ENCODE data around the gene SIGLEC11. TPM values are rescaled to one million over a fixed set of nuclear protein-coding genes. Genes with fewer than 3 reads are reported as not detected.
A peak's percentile ranks its signal among the peaks of the same experiment; 100 is the strongest.

The SIGLEC11 gene
- total RNA-seq, 1 donor from 2014 or later, result 0.55 TPM

GRCh38 chr19:49937750-49938381 lies 23.1 kb downstream of the SIGLEC11 start:
- Histone ChIP-seq H3K9me3 (replicated peaks) (no peaks in the 10 kb centered on the region), H3K27ac (replicated peaks) (no peak overlapping the region), H3K36me3 (no peaks in the 10 kb centered on the region), H3K4me3 (peak overlapping the region; percentile 34), H3K4me1 (peaks cover 4% of the 10 kb centered on the region), H3K27me3 (ENCODE audit: low read depth) (peaks cover 12% of the 10 kb centered on the region)
- intact Hi-C loops (cut with micrococcal nuclease), result loop anchor here (5.0 kb wide), 1 partner anchor 44 kb away; no protein-coding TSS in a partner anchor
- peak; percentile 96 for TF ChIP-seq CTCF (IDR thresholded peaks at IDR 0.05; ENCODE audit: borderline replicate concordance)
- DNase-seq, result peak; percentile 72

GRCh38 chr19:49936549-49936948 lies 24.4 kb downstream of the SIGLEC11 start:
- no peaks in the 10 kb centered on the region for H3K36me3 ChIP-seq
- H3K27me3 ChIP-seq (ENCODE audit: low read depth), result peaks cover 12% of the 10 kb centered on the region
- intact Hi-C loops (cut with micrococcal nuclease), result loop anchor here (5.0 kb wide), 1 partner anchor 46 kb away; no protein-coding TSS in a partner anchor
- TF ChIP-seq CTCF (IDR thresholded peaks at IDR 0.05; ENCODE audit: borderline replicate concordance), result no peak
- no peak overlapping the region for H3K27ac ChIP-seq (replicated peaks)
- peaks cover 4% of the 10 kb centered on the region for H3K4me1 ChIP-seq
- H3K9me3 ChIP-seq (replicated peaks), result no peaks in the 10 kb centered on the region
- H3K4me3 ChIP-seq, result no peak overlapping the region
- DNase-seq, result no peak

GRCh38 chr19:49933643-49934042 lies 27.3 kb downstream of the SIGLEC11 start:
- intact Hi-C loops (cut with micrococcal nuclease), result no loop called here
- no peak for DNase-seq
- H3K4me3 ChIP-seq, result no peak overlapping the region
- peaks cover 11% of the 10 kb centered on the region for H3K4me1 ChIP-seq
- no peak for TF ChIP-seq CTCF (IDR thresholded peaks at IDR 0.05; ENCODE audit: borderline replicate concordance)
- H3K36me3 ChIP-seq, result no peaks in the 10 kb centered on the region
- H3K9me3 ChIP-seq (replicated peaks), result no peaks in the 10 kb centered on the region
- no peak overlapping the region for H3K27ac ChIP-seq (replicated peaks)
- peaks cover 2% of the 10 kb centered on the region for H3K27me3 ChIP-seq (ENCODE audit: low read depth)

GRCh38 chr19:49932731-49933131 lies 28.2 kb downstream of the SIGLEC11 start:
- intact Hi-C loops (cut with micrococcal nuclease), result no loop called here
- no peak for TF ChIP-seq CTCF (IDR thresholded peaks at IDR 0.05; ENCODE audit: borderline replicate concordance)
- H3K27ac ChIP-seq (replicated peaks), result no peak overlapping the region
- H3K4me3 ChIP-seq, result no peak overlapping the region
- peaks cover 1% of the 10 kb centered on the region for H3K36me3 ChIP-seq
- no peaks in the 10 kb centered on the region for H3K9me3 ChIP-seq (replicated peaks)
- no peak for DNase-seq
- no peaks in the 10 kb centered on the region for H3K27me3 ChIP-seq (ENCODE audit: low read depth)
- H3K4me1 ChIP-seq, result peaks cover 17% of the 10 kb centered on the region

- H3K27me3 ChIP-seq (ENCODE audit: low read depth), result no peaks in the 10 kb centered on the region
- no peak for DNase-seq
- no peak overlapping the region for H3K4me3 ChIP-seq
- no peaks in the 10 kb centered on the region for H3K9me3 ChIP-seq (replicated peaks)
- peaks cover 8% of the 10 kb centered on the region for H3K36me3 ChIP-seq
- intact Hi-C loops (cut with micrococcal nuclease), result no loop called here
- no peak overlapping the region for H3K27ac ChIP-seq (replicated peaks)
- H3K4me1 ChIP-seq, result peaks cover 23% of the 10 kb centered on the region
- TF ChIP-seq CTCF (IDR thresholded peaks at IDR 0.05; ENCODE audit: borderline replicate concordance), result no peak
Measured at GRCh38 chr19:49932041-49932451, 28.9 kb downstream of the SIGLEC11 start.

Measured in left ventricle myocardium inferior (tissue), 1 donor.